SK-N-SH treated with all-trans-retinoic acid at 6 μM for 48 hours (cell line): Measurements from ENCODE around the gene UBAP1L.

ENCODE experiments used
- ATAC-seq: fragments of 200-7000 bp; cut with Tn5 transposase; 3 replicates; pipeline ENCODE4 v1.9.1; 2020; ENCODE audit warnings: mild to moderate bottlenecking, moderate library complexity
- ARNTL ChIP-seq: fragments of 450-650 bp; formaldehyde crosslinking; IDR thresholded peaks from 2 replicates; pipeline ENCODE4 v1.5.0; 2020; ENCODE audit warnings: low read depth, mild to moderate bottlenecking, moderate library complexity, borderline replicate concordance
- BACH2 ChIP-seq: fragments of 250-450 bp; sonication (Bioruptor Pico); IDR thresholded peaks from 2 replicates; pipeline ENCODE4 v1.9.0; 2021; ENCODE audit warnings: mild to moderate bottlenecking, borderline replicate concordance
- CSDC2 ChIP-seq: fragments of 250-450 bp; sonication (Bioruptor Pico); IDR thresholded peaks from 2 replicates; pipeline ENCODE4 v1.5.0; 2020; ENCODE audit warnings: mild to moderate bottlenecking, moderate library complexity
- ESRRG ChIP-seq: fragments of 250-450 bp; sonication (Bioruptor Pico); IDR thresholded peaks from 2 replicates; pipeline ENCODE4 v1.6.1; 2021; ENCODE audit warnings: mild to moderate bottlenecking
- GLIS3 ChIP-seq: fragments of 250-450 bp; sonication (Bioruptor Pico); IDR thresholded peaks from 2 replicates; pipeline ENCODE4 v1.5.0; 2020; ENCODE audit warnings: mild to moderate bottlenecking, moderate library complexity
- ISL1 ChIP-seq: fragments of 250-450 bp; sonication (Bioruptor Pico); IDR thresholded peaks from 2 replicates; pipeline ENCODE4 v2.1.2; 2022; ENCODE audit warnings: mild to moderate bottlenecking, moderate library complexity
- OSR1 ChIP-seq: fragments of 250-450 bp; sonication (Bioruptor Pico); IDR thresholded peaks from 2 replicates; pipeline ENCODE4 v1.8.0; 2022; ENCODE audit warnings: moderate library complexity, mild to moderate bottlenecking, inconsistent platforms
- PPARA ChIP-seq: fragments of 250-450 bp; sonication (Bioruptor Pico); IDR thresholded peaks from 2 replicates; pipeline ENCODE4 v1.5.0; 2020; ENCODE audit warnings: mild to moderate bottlenecking, borderline replicate concordance
- RARB ChIP-seq: fragments of 250-450 bp; sonication (Bioruptor Pico); IDR thresholded peaks from 2 replicates; pipeline ENCODE4 v1.8.0; 2021; ENCODE audit warnings: mild to moderate bottlenecking, moderate library complexity
- SNAI2 ChIP-seq: fragments of 250-450 bp; sonication (Bioruptor Pico); IDR thresholded peaks from 2 replicates; pipeline ENCODE4 v1.5.0; 2020; ENCODE audit warnings: mild to moderate bottlenecking, moderate library complexity
- TCF4 ChIP-seq: fragments of 250-450 bp; sonication (Bioruptor Pico); IDR thresholded peaks from 2 replicates; pipeline ENCODE4 v1.8.0; 2021; ENCODE audit warnings: mild to moderate bottlenecking, moderate library complexity, borderline replicate concordance
- TOX ChIP-seq: fragments of 250-450 bp; sonication (Bioruptor Pico); IDR thresholded peaks from 2 replicates; pipeline ENCODE4 v1.8.0; 2021; ENCODE audit warnings: mild to moderate bottlenecking, moderate library complexity, borderline replicate concordance
- ZC3H10 ChIP-seq: fragments of 250-450 bp; sonication (Bioruptor Pico); IDR thresholded peaks from 2 replicates; pipeline ENCODE4 v1.5.1; 2021; ENCODE audit warnings: mild to moderate bottlenecking, moderate library complexity
- ZFP3 ChIP-seq: fragments of 250-450 bp; sonication (Bioruptor Pico); IDR thresholded peaks from 2 replicates; pipeline ENCODE4 v1.5.0; 2020; ENCODE audit warnings: mild to moderate bottlenecking, moderate library complexity
- ZFP30 ChIP-seq: fragments of 450-650 bp; formaldehyde crosslinking; IDR thresholded peaks from 2 replicates; pipeline ENCODE4 v1.5.0; 2022; ENCODE audit warnings: mild to moderate bottlenecking, moderate library complexity
- ZNF565 ChIP-seq: fragments of 450-650 bp; formaldehyde crosslinking; conservative IDR thresholded peaks from 2 replicates; pipeline ENCODE4 v1.5.0; 2020; ENCODE audit warnings: low read depth, mild to moderate bottlenecking, moderate library complexity
- ZNF70 ChIP-seq: fragments of 450-650 bp; formaldehyde crosslinking; IDR thresholded peaks from 2 replicates; pipeline ENCODE4 v1.5.0; 2020; ENCODE audit warnings: mild to moderate bottlenecking, moderate library complexity
- ZNF8 ChIP-seq: fragments of 450-650 bp; formaldehyde crosslinking; IDR thresholded peaks from 2 replicates; pipeline ENCODE4 v1.5.0; 2020; ENCODE audit warnings: mild to moderate bottlenecking, moderate library complexity
- TF ChIP-seq, protein P1 (sequence below): fragments of 250-450 bp; sonication (Bioruptor Pico); IDR thresholded peaks from 2 replicates; pipeline ENCODE4 v1.5.0; 2020; ENCODE audit warnings: mild to moderate bottlenecking, moderate library complexity
- TF ChIP-seq, protein P2 (sequence below): fragments of 250-450 bp; sonication (Bioruptor Pico); IDR thresholded peaks from 2 replicates; pipeline ENCODE4 v1.5.1; 2021; ENCODE audit warnings: mild to moderate bottlenecking, moderate library complexity
- TF ChIP-seq, protein P3 (sequence below): fragments of 250-450 bp; sonication (Bioruptor Pico); IDR thresholded peaks from 2 replicates; pipeline ENCODE4 v1.8.0; 2020; ENCODE audit warnings: mild to moderate bottlenecking, moderate library complexity, borderline replicate concordance
- TF ChIP-seq, protein P4 (sequence below): fragments of 250-450 bp; sonication (Bioruptor Pico); IDR thresholded peaks from 2 replicates; pipeline ENCODE4 v1.5.1; 2020; ENCODE audit warnings: low read depth, mild to moderate bottlenecking, moderate library complexity
- TF ChIP-seq, protein P5 (sequence below): fragments of 250-450 bp; sonication (Bioruptor Pico); IDR thresholded peaks from 2 replicates; pipeline ENCODE4 v1.8.0; 2021; ENCODE audit warnings: low read depth, mild to moderate bottlenecking, moderate library complexity, borderline replicate concordance

Gene UBAP1L

DNA sequence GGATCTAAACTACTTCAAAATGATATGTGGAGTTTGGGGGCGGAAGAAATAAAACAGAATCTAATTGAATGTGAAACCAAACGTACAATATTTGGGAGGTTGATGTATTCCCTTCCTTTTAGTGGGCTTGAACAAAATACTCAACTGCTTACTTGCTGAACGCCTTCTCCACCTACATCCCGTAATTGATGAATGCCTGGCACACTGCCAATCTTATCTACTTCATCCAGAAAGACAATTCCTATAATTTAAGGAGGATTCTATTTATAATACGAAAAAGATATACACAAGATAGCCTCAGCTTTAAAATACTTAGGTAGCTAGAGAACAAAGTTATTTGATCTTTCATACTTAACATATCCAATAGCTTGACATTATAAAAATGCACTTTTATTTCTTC, 41.7 kb upstream of the UBAP1L start:
- no peak for ATAC-seq
- TF ChIP-seq, protein P1, sequence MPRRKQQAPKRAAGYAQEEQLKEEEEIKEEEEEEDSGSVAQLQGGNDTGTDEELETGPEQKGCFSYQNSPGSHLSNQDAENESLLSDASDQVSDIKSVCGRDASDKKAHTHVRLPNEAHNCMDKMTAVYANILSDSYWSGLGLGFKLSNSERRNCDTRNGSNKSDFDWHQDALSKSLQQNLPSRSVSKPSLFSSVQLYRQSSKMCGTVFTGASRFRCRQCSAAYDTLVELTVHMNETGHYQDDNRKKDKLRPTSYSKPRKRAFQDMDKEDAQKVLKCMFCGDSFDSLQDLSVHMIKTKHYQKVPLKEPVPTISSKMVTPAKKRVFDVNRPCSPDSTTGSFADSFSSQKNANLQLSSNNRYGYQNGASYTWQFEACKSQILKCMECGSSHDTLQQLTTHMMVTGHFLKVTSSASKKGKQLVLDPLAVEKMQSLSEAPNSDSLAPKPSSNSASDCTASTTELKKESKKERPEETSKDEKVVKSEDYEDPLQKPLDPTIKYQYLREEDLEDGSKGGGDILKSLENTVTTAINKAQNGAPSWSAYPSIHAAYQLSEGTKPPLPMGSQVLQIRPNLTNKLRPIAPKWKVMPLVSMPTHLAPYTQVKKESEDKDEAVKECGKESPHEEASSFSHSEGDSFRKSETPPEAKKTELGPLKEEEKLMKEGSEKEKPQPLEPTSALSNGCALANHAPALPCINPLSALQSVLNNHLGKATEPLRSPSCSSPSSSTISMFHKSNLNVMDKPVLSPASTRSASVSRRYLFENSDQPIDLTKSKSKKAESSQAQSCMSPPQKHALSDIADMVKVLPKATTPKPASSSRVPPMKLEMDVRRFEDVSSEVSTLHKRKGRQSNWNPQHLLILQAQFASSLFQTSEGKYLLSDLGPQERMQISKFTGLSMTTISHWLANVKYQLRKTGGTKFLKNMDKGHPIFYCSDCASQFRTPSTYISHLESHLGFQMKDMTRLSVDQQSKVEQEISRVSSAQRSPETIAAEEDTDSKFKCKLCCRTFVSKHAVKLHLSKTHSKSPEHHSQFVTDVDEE (CRISPR knock-in tag): no peak
- TF ChIP-seq OSR1 (CRISPR knock-in tag) (no peak), CSDC2 (CRISPR knock-in tag) (no peak), PPARA (CRISPR knock-in tag) (no peak), ZFP30 (CRISPR knock-in tag) (no peak), ZFP3 (CRISPR knock-in tag) (no peak), ZC3H10 (no peak), ZNF565 (CRISPR knock-in tag) (no peak), ZNF70 (CRISPR knock-in tag) (no peak), BACH2 (CRISPR knock-in tag) (no peak), ZNF8 (CRISPR knock-in tag) (no peak), SNAI2 (CRISPR knock-in tag) (no peak), TCF4 (CRISPR knock-in tag) (no peak)
- TF ChIP-seq, protein P2, sequence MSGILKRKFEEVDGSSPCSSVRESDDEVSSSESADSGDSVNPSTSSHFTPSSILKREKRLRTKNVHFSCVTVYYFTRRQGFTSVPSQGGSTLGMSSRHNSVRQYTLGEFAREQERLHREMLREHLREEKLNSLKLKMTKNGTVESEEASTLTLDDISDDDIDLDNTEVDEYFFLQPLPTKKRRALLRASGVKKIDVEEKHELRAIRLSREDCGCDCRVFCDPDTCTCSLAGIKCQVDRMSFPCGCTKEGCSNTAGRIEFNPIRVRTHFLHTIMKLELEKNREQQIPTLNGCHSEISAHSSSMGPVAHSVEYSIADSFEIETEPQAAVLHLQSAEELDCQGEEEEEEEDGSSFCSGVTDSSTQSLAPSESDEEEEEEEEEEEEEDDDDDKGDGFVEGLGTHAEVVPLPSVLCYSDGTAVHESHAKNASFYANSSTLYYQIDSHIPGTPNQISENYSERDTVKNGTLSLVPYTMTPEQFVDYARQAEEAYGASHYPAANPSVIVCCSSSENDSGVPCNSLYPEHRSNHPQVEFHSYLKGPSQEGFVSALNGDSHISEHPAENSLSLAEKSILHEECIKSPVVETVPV (CRISPR knock-in tag): no peak
- TF ChIP-seq, protein P3, sequence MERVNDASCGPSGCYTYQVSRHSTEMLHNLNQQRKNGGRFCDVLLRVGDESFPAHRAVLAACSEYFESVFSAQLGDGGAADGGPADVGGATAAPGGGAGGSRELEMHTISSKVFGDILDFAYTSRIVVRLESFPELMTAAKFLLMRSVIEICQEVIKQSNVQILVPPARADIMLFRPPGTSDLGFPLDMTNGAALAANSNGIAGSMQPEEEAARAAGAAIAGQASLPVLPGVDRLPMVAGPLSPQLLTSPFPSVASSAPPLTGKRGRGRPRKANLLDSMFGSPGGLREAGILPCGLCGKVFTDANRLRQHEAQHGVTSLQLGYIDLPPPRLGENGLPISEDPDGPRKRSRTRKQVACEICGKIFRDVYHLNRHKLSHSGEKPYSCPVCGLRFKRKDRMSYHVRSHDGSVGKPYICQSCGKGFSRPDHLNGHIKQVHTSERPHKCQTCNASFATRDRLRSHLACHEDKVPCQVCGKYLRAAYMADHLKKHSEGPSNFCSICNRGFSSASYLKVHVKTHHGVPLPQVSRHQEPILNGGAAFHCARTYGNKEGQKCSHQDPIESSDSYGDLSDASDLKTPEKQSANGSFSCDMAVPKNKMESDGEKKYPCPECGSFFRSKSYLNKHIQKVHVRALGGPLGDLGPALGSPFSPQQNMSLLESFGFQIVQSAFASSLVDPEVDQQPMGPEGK: no peak
- TF ChIP-seq, protein P4, sequence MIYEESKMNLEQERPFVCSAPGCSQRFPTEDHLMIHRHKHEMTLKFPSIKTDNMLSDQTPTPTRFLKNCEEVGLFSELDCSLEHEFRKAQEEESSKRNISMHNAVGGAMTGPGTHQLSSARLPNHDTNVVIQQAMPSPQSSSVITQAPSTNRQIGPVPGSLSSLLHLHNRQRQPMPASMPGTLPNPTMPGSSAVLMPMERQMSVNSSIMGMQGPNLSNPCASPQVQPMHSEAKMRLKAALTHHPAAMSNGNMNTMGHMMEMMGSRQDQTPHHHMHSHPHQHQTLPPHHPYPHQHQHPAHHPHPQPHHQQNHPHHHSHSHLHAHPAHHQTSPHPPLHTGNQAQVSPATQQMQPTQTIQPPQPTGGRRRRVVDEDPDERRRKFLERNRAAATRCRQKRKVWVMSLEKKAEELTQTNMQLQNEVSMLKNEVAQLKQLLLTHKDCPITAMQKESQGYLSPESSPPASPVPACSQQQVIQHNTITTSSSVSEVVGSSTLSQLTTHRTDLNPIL (CRISPR knock-in tag): no peak
- TF ChIP-seq, all 23 proteins: peak for 0

DNA sequence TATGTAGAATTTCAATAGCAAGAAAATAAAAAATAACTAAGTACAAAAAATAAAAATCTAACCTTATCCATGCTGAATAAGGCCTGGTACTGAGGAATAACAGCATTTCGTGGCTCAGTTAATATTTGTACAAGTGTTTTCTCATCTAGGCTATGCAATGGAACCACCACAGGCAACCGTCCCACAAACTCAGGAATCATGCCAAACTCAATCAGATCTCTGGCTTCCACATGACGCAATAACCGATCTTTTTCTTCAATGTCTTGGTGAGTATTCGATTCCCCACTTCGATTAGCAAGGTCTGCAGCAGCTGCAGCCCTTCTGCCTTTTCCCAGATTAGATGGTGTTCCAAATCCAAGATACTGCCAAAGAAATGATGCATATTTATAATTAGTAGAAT, 39.7 kb upstream of the UBAP1L start:
- TF ChIP-seq PPARA (CRISPR knock-in tag) (no peak), RARB (CRISPR knock-in tag) (no peak), CSDC2 (CRISPR knock-in tag) (no peak), ZNF70 (CRISPR knock-in tag) (no peak), SNAI2 (CRISPR knock-in tag) (no peak), ARNTL (no peak), ZFP30 (CRISPR knock-in tag) (no peak)
- no peak for ATAC-seq

DNA sequence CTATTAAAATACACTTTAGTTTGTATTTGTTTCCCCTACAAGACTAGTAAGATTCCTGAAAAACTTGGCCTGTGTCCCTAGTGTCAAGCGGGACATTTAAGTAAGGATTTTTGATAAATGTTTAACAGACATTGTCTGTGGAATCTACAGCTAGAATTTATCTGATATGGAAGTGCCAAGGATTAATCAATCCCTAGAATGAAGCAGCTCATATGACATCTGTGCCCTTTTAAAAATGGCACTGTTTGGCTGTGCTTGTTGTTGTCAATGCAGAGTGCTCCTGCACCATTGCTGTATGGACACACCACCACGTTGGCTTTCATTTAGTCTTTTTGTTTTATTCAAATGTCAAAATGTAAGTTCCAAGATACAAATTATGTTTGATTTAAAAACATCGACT, 32.9 kb upstream of the UBAP1L start:
- no peak for ATAC-seq
- TF ChIP-seq, protein P2 (CRISPR knock-in tag): no peak
- TF ChIP-seq CSDC2 (CRISPR knock-in tag): no peak
- no peak for TF ChIP-seq ISL1 (CRISPR knock-in tag)
- TF ChIP-seq ZNF565 (CRISPR knock-in tag): no peak
- TF ChIP-seq ESRRG (CRISPR knock-in tag): no peak

DNA sequence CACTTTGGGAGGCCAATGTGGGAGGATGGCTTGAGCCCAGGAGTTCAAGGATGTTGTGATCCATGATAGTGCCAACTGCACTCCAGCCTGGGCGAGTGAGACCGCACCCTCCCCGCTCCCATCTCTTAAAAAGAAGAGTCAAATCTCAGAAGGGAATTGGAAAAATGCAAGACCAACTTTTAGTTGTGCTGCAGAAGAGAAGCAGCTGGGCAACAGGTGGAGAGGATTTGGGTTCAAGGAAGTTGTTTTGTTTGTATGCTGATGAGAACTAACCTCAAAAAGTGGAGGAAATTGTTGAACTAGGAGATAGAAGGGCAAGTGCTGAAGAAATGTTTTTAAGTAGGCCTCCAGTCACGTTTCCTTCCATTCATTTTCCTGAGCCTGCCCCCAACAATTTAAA, 31.4 kb upstream of the UBAP1L start:
- no peak for ATAC-seq
- TF ChIP-seq ZNF70 (CRISPR knock-in tag) (no peak), TOX (no peak), CSDC2 (CRISPR knock-in tag) (no peak), ISL1 (CRISPR knock-in tag) (no peak), ZNF565 (CRISPR knock-in tag) (no peak), RARB (CRISPR knock-in tag) (no peak), GLIS3 (no peak), ESRRG (CRISPR knock-in tag) (no peak), BACH2 (CRISPR knock-in tag) (no peak), ARNTL (no peak)
- TF ChIP-seq, protein P5, sequence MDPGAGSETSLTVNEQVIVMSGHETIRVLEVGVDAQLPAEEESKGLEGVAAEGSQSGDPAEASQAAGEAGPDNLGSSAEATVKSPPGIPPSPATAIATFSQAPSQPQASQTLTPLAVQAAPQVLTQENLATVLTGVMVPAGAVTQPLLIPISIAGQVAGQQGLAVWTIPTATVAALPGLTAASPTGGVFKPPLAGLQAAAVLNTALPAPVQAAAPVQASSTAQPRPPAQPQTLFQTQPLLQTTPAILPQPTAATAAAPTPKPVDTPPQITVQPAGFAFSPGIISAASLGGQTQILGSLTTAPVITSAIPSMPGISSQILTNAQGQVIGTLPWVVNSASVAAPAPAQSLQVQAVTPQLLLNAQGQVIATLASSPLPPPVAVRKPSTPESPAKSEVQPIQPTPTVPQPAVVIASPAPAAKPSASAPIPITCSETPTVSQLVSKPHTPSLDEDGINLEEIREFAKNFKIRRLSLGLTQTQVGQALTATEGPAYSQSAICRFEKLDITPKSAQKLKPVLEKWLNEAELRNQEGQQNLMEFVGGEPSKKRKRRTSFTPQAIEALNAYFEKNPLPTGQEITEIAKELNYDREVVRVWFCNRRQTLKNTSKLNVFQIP: no peak
- TF ChIP-seq, protein P1 (CRISPR knock-in tag): no peak
